ENCODE measurements around the gene MTHFD2. TPM values are rescaled to one million over a fixed set of nuclear protein-coding genes. Genes with fewer than 3 reads are reported as not detected.

The MTHFD2 gene
- total RNA-seq, 1 donor from 2014 or later, result 101 TPM

GRCh38 chr2:74235041-74235440 lies 36.6 kb downstream of the MTHFD2 start:
- no peak overlapping the region for H2AFZ ChIP-seq (replicated peaks)
- H3F3A ChIP-seq (ENCODE audit: low read depth), result no peaks in the 10 kb centered on the region
- no peak overlapping the region for H3K4me3 ChIP-seq
- no peaks in the 10 kb centered on the region for H3K4me1 ChIP-seq
- Mint-ChIP-seq H3K4me1 (no peaks in the 10 kb centered on the region), H3K9me3 (no peaks in the 10 kb centered on the region), H3K4me3 (no peak overlapping the region), H3K27ac (no peak overlapping the region), H3K36me3 (no peaks in the 10 kb centered on the region), H3K27me3 (ENCODE audit: insufficient read depth, low read depth) (peaks cover 9% of the 10 kb centered on the region)
- H4K20me1 ChIP-seq (ENCODE audit: low read depth), result no peaks in the 10 kb centered on the region
- H3K9me3 ChIP-seq (ENCODE audit: low read depth), result no peaks in the 10 kb centered on the region
- no peak overlapping the region for H3K27ac ChIP-seq
- H3K36me3 ChIP-seq, result no peaks in the 10 kb centered on the region
- H3K4me2 ChIP-seq, result no peak overlapping the region
- no peak for DNase-seq (ENCODE audit: low spot score)
- TF ChIP-seq EZH2 (IDR thresholded peaks at IDR 0.05) (no peak), CTCF (IDR thresholded peaks at IDR 0.05) (no peak), EZH2phosphoT487 (IDR thresholded peaks at IDR 0.05) (no peak)
- H3K9ac ChIP-seq, result no peak overlapping the region
- H3K27me3 ChIP-seq, result no peaks in the 10 kb centered on the region
- no peaks in the 10 kb centered on the region for H3K79me2 ChIP-seq (ENCODE audit: low read depth)

GRCh38 chr2:74238879-74239278 lies 40.5 kb downstream of the MTHFD2 start:
- Mint-ChIP-seq H3K36me3 (no peaks in the 10 kb centered on the region), H3K4me3 (no peak overlapping the region), H3K27ac (no peak overlapping the region), H3K4me1 (no peaks in the 10 kb centered on the region), H3K9me3 (no peaks in the 10 kb centered on the region), H3K27me3 (ENCODE audit: insufficient read depth, low read depth) (peaks cover 7% of the 10 kb centered on the region)
- Histone ChIP-seq H3K4me3 (no peak overlapping the region), H3K79me2 (ENCODE audit: low read depth) (no peaks in the 10 kb centered on the region), H3K4me1 (no peaks in the 10 kb centered on the region), H3F3A (ENCODE audit: low read depth) (no peaks in the 10 kb centered on the region), H3K4me2 (no peak overlapping the region), H3K9me3 (ENCODE audit: low read depth) (no peaks in the 10 kb centered on the region), H3K27ac (no peak overlapping the region), H3K36me3 (no peaks in the 10 kb centered on the region), H3K27me3 (no peaks in the 10 kb centered on the region), H4K20me1 (ENCODE audit: low read depth) (no peaks in the 10 kb centered on the region), H3K9ac (no peak overlapping the region), H2AFZ (replicated peaks) (no peak overlapping the region)
- TF ChIP-seq CTCF (IDR thresholded peaks at IDR 0.05) (no peak), EZH2 (IDR thresholded peaks at IDR 0.05) (no peak), EZH2phosphoT487 (IDR thresholded peaks at IDR 0.05) (no peak)
- DNase-seq (ENCODE audit: low spot score), result no peak

- no peak overlapping the region for H2AFZ ChIP-seq (replicated peaks)
- H3K4me2 ChIP-seq, result no peak overlapping the region
- Mint-ChIP-seq H3K4me1 (no peaks in the 10 kb centered on the region), H3K27ac (no peak overlapping the region), H3K27me3 (ENCODE audit: insufficient read depth, low read depth) (peaks cover 7% of the 10 kb centered on the region), H3K4me3 (no peak overlapping the region), H3K9me3 (no peaks in the 10 kb centered on the region), H3K36me3 (no peaks in the 10 kb centered on the region)
- no peak overlapping the region for H3K4me3 ChIP-seq
- no peaks in the 10 kb centered on the region for H3K9me3 ChIP-seq (ENCODE audit: low read depth)
- no peaks in the 10 kb centered on the region for H3F3A ChIP-seq (ENCODE audit: low read depth)
- H3K36me3 ChIP-seq, result no peaks in the 10 kb centered on the region
- H3K4me1 ChIP-seq, result no peaks in the 10 kb centered on the region
- H3K27me3 ChIP-seq, result no peaks in the 10 kb centered on the region
- H3K9ac ChIP-seq, result no peak overlapping the region
- no peaks in the 10 kb centered on the region for H3K79me2 ChIP-seq (ENCODE audit: low read depth)
- TF ChIP-seq EZH2 (IDR thresholded peaks at IDR 0.05) (no peak), EZH2phosphoT487 (IDR thresholded peaks at IDR 0.05) (no peak), CTCF (IDR thresholded peaks at IDR 0.05) (no peak)
- no peak overlapping the region for H3K27ac ChIP-seq
- no peaks in the 10 kb centered on the region for H4K20me1 ChIP-seq (ENCODE audit: low read depth)
- no peak for DNase-seq (ENCODE audit: low spot score)
Measured at GRCh38 chr2:74239346-74239745, 40.9 kb downstream of the MTHFD2 start.
